GM19099 (cell line): ENCODE data around the gene CALM3.

ENCODE experiments used
- POLR2A ChIP-seq: IDR thresholded peaks from 3 replicates; pipeline ENCODE4 v1.6.1; 2011; ENCODE audit warnings: low read depth; ENCODE audit not compliant: insufficient read length; ENCODE audit errors: extremely low read depth

CALM3 gene

DNA sequence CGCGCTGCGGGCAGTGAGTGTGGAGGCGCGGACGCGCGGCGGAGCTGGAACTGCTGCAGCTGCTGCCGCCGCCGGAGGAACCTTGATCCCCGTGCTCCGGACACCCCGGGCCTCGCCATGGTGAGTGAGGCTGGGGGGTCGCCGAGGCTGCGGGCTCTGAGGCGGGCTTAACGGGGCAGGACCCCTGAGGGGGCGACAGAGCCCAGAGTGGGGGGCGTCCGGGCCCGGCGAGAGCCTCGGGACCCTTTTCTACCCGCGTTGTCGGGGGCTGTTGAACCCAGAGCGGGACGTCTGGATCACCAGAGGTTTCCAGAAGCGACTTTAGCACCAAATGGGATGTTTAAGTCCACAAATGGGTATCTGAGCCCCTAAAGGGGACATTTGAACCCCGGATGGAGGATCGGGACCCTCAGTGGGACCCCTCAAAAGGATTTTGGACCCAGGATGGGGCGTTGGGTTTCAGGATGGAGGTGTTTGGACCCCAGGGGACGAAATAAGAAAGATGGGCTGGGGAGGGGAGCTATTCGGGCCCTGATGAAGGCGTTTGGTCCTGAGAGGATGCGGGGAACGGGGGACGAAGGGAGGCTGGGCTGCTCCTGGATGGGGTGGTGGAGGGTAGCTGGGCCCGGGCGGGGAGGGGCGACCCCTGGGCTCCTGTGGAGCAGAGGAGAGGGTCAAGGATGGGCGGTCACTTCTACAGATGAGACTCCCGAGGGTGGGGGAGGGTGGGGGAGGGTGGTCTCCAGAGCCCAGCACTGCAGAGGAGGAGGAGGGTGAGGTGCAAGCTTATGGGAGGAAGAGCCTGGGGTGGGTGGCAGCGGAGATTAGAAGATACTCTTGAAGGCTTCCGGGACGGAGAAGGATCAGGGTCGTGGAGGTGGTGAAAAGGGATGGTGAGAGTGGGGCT lies at the start of gene CALM3:
Gene CALM3, plus strand, starts transcription at position 13 of the 907 bp plus-strand sequence. Its CDS starts 105 bp downstream, at position 118.
- TF ChIP-seq POLR2A, result peak; percentile 88

GRCh38 chr19:46552891-46553290 lies 48.2 kb upstream of the CALM3 start:
- no peak for TF ChIP-seq POLR2A

DNA sequence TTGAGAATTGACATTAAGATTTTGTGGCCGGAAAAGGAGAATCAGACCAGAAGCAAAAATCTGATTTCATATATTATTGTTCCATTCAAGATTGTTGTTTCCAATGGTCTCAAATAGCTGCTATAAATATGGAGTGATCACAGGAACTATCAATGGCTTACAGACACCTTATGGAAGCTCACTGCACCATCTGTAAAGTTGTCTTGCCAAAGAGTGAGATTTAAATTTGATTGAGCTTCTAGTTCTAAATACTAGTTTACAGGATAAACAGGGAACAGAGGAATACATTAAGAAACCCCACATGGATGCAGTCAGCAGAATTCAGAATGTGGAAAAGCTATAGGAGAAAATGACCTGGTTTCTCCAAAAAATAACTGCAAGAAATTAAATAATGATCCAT lies 47.0 kb upstream of the CALM3 start:
- no peak for TF ChIP-seq POLR2A

GRCh38 chr19:46555628-46556280 lies 45.4 kb upstream of the CALM3 start:
- TF ChIP-seq POLR2A, result no peak

DNA sequence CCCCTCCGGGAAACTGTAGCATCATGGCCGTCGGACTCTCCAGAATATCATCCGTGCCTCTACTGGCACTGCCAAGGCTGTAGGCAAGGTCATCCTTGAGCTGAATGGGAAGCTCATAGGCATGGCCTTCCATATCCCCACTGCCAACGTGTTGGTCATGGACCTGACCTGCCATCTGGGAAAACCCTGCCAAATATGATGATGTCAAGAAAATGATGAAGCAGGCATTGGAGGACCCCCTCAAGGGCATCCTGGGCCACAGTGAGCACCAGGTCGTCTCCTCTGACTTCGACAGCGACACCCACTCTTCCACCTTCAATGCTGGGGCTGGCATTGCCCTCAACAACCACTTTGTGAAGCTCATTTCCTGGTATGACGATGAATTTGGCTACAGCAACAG lies 41.9 kb upstream of the CALM3 start:
- no peak for TF ChIP-seq POLR2A

DNA sequence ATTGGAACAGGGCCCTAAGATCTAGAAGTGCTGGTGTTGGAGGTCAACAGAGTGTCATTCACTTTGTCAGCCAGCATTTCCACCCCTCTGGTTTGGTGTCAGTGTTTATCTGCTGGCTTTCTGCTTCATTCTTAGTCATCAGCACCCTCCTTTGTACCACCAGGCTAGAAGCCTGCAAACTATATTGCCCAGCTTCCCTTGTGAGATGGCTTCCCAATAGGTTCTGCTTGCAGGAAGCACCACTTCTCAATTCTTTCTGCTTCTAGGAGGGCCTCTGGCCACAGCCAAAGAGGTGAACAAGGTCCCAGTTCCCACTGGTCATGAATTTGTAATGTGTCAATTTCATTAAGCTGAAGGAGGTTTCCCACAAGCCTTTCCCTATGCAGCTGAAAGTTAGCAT lies 36.4 kb upstream of the CALM3 start:
- no peak for TF ChIP-seq POLR2A

- TF ChIP-seq POLR2A, result no peak
Observed at GRCh38 chr19:46571495-46571894, 29.6 kb upstream of the CALM3 start.

DNA sequence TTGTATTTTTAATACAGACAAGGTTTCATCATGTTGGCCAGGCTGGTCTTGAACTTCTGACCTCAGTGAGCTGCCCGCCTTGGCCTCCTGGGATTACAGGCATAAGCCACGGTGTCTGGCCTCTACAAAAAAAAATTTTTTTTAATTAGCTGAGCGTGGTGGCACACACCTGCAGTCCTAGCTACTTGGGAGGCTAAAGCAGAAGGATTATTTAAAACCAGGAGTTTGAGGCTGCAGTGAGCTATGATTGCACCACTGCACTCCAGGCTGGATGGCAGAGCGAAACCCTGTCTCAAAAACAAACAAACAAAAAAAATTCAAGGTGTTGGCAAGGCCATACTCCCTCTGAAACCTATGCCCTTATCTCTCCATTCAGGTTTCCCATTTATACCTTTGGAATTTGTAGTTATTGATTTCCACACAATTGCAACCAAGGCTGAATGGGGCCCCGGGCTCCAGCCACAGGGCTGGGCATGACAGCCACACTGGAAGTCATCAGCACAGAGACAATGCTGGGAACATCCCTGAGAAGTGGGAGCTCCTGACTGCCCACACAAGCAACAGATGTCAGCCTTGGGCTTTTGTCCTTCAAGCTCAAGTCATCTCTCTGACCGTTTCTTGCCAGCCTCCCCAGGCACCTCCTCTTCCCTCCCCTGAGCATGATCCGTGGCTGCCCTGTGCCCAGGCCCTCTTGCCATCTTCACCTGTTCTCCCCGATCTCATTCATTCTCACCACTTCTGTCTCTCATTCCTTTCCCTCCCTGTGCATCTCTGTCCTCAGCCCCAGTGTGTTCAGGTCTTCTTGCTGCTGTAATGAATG lies 27.2 kb upstream of the CALM3 start:
- TF ChIP-seq POLR2A, result no peak

GRCh38 chr19:46574533-46574932 lies 26.6 kb upstream of the CALM3 start:
- no peak for TF ChIP-seq POLR2A

- TF ChIP-seq POLR2A, result no peak
Observed at GRCh38 chr19:46578450-46578849, 22.7 kb upstream of the CALM3 start.

- no peak for TF ChIP-seq POLR2A
Observed at GRCh38 chr19:46579361-46579879, 21.7 kb upstream of the CALM3 start.

DNA sequence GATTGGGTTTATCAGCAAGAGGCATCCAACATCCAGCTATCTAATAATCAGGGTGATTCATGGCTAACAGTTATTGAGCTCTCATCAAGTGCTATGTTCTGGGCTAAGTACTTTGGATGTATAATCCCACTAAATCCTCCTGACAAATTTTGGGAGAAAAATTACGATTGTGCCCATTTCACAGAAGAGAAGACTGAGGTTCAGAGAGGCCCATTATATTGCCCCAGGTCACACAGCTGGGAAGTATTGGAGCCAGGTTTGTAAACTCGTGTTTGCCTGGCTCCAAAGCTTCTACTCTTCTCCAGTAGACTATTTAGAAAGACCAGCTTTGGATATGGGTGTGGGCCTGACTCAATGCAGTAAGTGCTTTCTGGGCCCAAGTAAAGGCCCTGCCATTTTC lies 20.9 kb upstream of the CALM3 start:
- TF ChIP-seq POLR2A, result no peak

DNA sequence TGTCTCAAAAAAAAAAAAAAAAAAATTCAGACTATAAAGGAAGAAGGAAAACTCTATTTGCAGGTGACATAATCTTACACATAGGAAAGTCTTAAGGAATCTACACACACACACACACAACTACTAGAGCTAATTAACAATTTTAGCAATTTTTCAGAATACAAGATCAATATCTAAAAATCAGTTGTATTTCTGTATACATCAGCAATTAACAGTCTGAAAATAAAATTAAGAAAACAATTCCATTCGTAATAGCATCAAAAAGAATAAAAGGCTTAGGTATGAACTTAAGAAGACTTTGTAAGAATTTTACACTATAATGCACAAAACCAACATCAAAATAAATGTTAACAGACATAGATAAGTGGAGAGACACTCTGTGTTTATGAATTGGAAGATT lies 15.6 kb upstream of the CALM3 start:
- no peak for TF ChIP-seq POLR2A

DNA sequence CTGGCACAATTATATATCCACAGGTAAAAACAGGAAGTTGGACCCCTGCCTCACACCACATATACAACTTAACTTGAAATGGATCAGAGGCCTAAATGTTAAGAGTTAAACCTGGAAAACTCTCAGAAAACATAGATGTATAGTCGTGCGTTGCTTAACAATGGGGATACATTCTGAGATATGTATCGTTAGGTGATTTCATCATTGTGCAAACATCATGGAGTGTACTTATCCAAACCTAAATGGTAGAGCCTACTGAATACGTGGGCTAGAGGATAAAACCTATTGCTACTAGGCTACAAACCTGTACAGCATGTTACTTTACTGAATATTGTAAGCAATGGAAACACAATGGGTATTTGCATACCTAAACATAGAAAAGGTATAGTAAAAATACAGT lies 14.8 kb upstream of the CALM3 start:
- no peak for TF ChIP-seq POLR2A

DNA sequence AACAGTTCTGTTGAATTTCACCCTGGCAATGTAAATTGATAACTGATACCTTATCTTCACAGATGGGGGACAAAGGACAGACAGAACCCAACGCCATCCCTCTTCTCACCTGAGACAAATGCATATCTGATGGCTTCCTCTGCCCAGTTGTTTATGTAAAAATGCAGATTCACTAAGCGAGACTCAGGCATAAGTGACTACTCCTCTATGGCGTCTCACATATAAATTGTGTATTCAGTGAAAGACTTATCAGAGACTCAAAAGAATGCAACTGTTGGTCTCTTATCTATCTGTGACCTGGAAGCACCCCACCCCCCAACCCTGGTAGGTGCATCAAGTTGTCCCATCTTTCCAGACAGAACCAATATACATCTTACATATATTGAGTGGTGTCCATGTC lies 13.3 kb upstream of the CALM3 start:
- no peak for TF ChIP-seq POLR2A
